ENCODE measurements around the gene TMEM50A.
"Not testable (repeated sequence)": the region's sequence is repeated elsewhere in the genome, so short reads cannot be mapped to it uniquely, and the experiment has no call there.

The TMEM50A gene

GRCh38 chr1:25338188-25338981, at the start of gene TMEM50A:
TSS of gene TMEM50A (plus strand) at chr1:25338334. CDS start at chr1:25340487, 2,153 bp downstream.
- DNase-seq (ENCODE audit: low spot score): peak; percentile 84

GRCh38 chr1:25288573-25289101, 49.5 kb upstream of the TMEM50A start:
- not testable (repeated sequence) for DNase-seq (ENCODE audit: low spot score)

GRCh38 chr1:25290043-25290442, 48.1 kb upstream of the TMEM50A start:
- DNase-seq (ENCODE audit: low spot score): not testable (repeated sequence)

- not testable (repeated sequence) for DNase-seq (ENCODE audit: low spot score)
These were observed 44.7 kb upstream of the TMEM50A start for GRCh38 chr1:25293426-25293825.

GRCh38 chr1:25294889-25295826, 43.0 kb upstream of the TMEM50A start:
- DNase-seq (ENCODE audit: low spot score): not testable (repeated sequence)

- DNase-seq (ENCODE audit: low spot score): not testable (repeated sequence)
These were observed 41.6 kb upstream of the TMEM50A start for GRCh38 chr1:25296501-25296900.

GRCh38 chr1:25300729-25301128, 37.4 kb upstream of the TMEM50A start:
- DNase-seq (ENCODE audit: low spot score): not testable (repeated sequence)

GRCh38 chr1:25302330-25302729, 35.8 kb upstream of the TMEM50A start:
- not testable (repeated sequence) for DNase-seq (ENCODE audit: low spot score)

- DNase-seq (ENCODE audit: low spot score): not testable (repeated sequence)
These were observed 33.2 kb upstream of the TMEM50A start for GRCh38 chr1:25304936-25305335.

- not testable (repeated sequence) for DNase-seq (ENCODE audit: low spot score)
These were observed 30.0 kb upstream of the TMEM50A start for GRCh38 chr1:25308168-25308567.

- DNase-seq (ENCODE audit: low spot score): not testable (repeated sequence)
These were observed 29.0 kb upstream of the TMEM50A start for GRCh38 chr1:25309085-25309484.

- DNase-seq (ENCODE audit: low spot score): not testable (repeated sequence)
These were observed 28.6 kb upstream of the TMEM50A start for GRCh38 chr1:25309486-25309885.

GRCh38 chr1:25312806-25313470, 25.2 kb upstream of the TMEM50A start:
- not testable (repeated sequence) for DNase-seq (ENCODE audit: low spot score)

GRCh38 chr1:25320314-25320938, 17.7 kb upstream of the TMEM50A start:
- DNase-seq (ENCODE audit: low spot score): not testable (repeated sequence)

- DNase-seq (ENCODE audit: low spot score): not testable (repeated sequence)
These were observed 16.0 kb upstream of the TMEM50A start for GRCh38 chr1:25322127-25322526.

- not testable (repeated sequence) for DNase-seq (ENCODE audit: low spot score)
These were observed 13.7 kb upstream of the TMEM50A start for GRCh38 chr1:25324407-25324806.

GRCh38 chr1:25327864-25328790, 10.0 kb upstream of the TMEM50A start:
- not testable (repeated sequence) for DNase-seq (ENCODE audit: low spot score)

GRCh38 chr1:25328791-25329185, 9.3 kb upstream of the TMEM50A start:
- DNase-seq (ENCODE audit: low spot score): not testable (repeated sequence)

GRCh38 chr1:25329336-25329735, 8.8 kb upstream of the TMEM50A start:
- DNase-seq (ENCODE audit: low spot score): not testable (repeated sequence)

- DNase-seq (ENCODE audit: low spot score): peak; percentile 7
These were observed 8.2 kb upstream of the TMEM50A start for GRCh38 chr1:25329950-25330349.

Measured in cerebellar cortex (tissue), 1 donor.